LoVo (cell line): ENCODE data around the gene SAA2.
A peak's percentile ranks its signal among the peaks of the same experiment; 100 is the strongest.
"Not testable (repeated sequence)": the region's sequence is repeated elsewhere in the genome, so short reads cannot be mapped to it uniquely, and the experiment has no call there.

ENCODE experiments used
- DNase-seq: peaks from one replicate; pipeline ENCODE4 v3.0.0-alpha.2; 2016; ENCODE audit warnings: low spot score

SAA2 gene

GRCh38 chr11:18248561-18248960, at the start of gene SAA2:
TSS of gene SAA2 (minus strand) at chr11:18248668. CDS start at chr11:18248011, 657 bp downstream.
- DNase-seq, result no peak

GRCh38 chr11:18295316-18295715, 46.8 kb upstream of the SAA2 start:
- DNase-seq, result no peak

- no peak for DNase-seq
Observed at GRCh38 chr11:18294862-18295261, 46.4 kb upstream of the SAA2 start.

- DNase-seq, result no peak
Observed at GRCh38 chr11:18288911-18289310, 40.4 kb upstream of the SAA2 start.

GRCh38 chr11:18285841-18286240, 37.4 kb upstream of the SAA2 start:
- no peak for DNase-seq

GRCh38 chr11:18282626-18283025, 34.2 kb upstream of the SAA2 start:
- DNase-seq, result no peak

- no peak for DNase-seq
Observed at GRCh38 chr11:18280438-18281045, 32.1 kb upstream of the SAA2 start.

- DNase-seq, result no peak
Observed at GRCh38 chr11:18277565-18278271, 29.2 kb upstream of the SAA2 start.

- no peak for DNase-seq
Observed at GRCh38 chr11:18271206-18271605, 22.7 kb upstream of the SAA2 start.

- DNase-seq, result no peak
Observed at GRCh38 chr11:18270102-18270501, 21.6 kb upstream of the SAA2 start.

- DNase-seq, result not testable (repeated sequence)
Observed at GRCh38 chr11:18269252-18269651, 20.8 kb upstream of the SAA2 start.

GRCh38 chr11:18267335-18268133, 19.1 kb upstream of the SAA2 start:
- peak; percentile 9 for DNase-seq

GRCh38 chr11:18265949-18266348, 17.5 kb upstream of the SAA2 start, which contains the start of gene SAA1:
TSS of gene SAA1 (plus strand) at chr11:18266264. CDS start at chr11:18266888, 624 bp downstream.
- no peak for DNase-seq

GRCh38 chr11:18264677-18265555, 16.4 kb upstream of the SAA2 start:
- no peak for DNase-seq

- no peak for DNase-seq
Observed at GRCh38 chr11:18264035-18264434, 15.6 kb upstream of the SAA2 start.

- peak; percentile 4 for DNase-seq
Observed at GRCh38 chr11:18262681-18263350, 14.3 kb upstream of the SAA2 start.

- no peak for DNase-seq
Observed at GRCh38 chr11:18261721-18262120, 13.3 kb upstream of the SAA2 start.

GRCh38 chr11:18259259-18259658, 10.8 kb upstream of the SAA2 start:
- DNase-seq, result no peak

GRCh38 chr11:18254781-18255361, 6.4 kb upstream of the SAA2 start:
- DNase-seq, result no peak

- DNase-seq, result no peak
Observed at GRCh38 chr11:18253778-18254338, 5.4 kb upstream of the SAA2 start.

- DNase-seq, result no peak
Observed at GRCh38 chr11:18253233-18253632, 4.8 kb upstream of the SAA2 start.
